ENCODE results near the gene MAP1B. TPM values are rescaled to one million over a fixed set of nuclear protein-coding genes. Genes with fewer than 3 reads are reported as not detected.

The MAP1B gene
- polyA plus RNA-seq, 1 donor (not counting 4 experiments of a cell fraction or from before 2014, with no cell fraction given), result 3.3 TPM

GRCh38 chr5:72252574-72253155, 145.4 kb downstream of the MAP1B start:
- peaks cover 13% of the 10 kb centered on the region for H3K4me1 ChIP-seq (ENCODE audit: control insufficient read depth, extremely low read depth, insufficient read depth, low read length)

DNA sequence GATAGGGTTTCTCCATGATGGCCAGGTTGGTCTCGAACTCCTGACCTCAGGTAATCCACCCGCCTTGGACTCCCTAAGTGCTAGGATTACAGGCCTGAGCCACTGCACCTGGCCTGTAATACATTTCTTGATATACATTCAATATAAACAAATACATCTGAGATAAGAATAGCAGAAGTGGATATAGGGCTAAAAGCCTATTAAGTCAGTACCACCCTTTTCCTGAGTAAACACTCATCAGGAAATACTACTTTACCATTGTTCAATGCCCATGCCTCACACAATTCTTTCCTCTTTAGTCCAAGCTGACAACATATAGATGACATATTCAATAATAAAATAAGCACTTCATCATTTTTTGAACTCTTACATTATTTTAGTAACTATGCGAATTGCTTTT, 148.0 kb downstream of the MAP1B start:
- Histone ChIP-seq H3K4me2 (ENCODE audit: control insufficient read depth, extremely low read depth, insufficient read depth, low read depth, low read length) (no peak overlapping the region), H3K9me3 (ENCODE audit: control insufficient read depth, low read depth, low read length) (no peaks in the 10 kb centered on the region), H3K4me3 (ENCODE audit: control insufficient read depth in 2 of 3, extremely low read depth in 1 of 3, insufficient read depth in 2 of 3, low read depth in 1 of 3, low read length in 3 of 3) (no peak overlapping the region), H3K9ac (ENCODE audit: control insufficient read depth, extremely low read depth, insufficient read depth, low read length) (no peak overlapping the region), H4K20me1 (ENCODE audit: control insufficient read depth, extremely low read depth, insufficient read depth, low read length) (no peaks in the 10 kb centered on the region), H2AFZ (ENCODE audit: control insufficient read depth, low read length) (no peak overlapping the region), H3K36me3 (ENCODE audit: control insufficient read depth in 2 of 2, extremely low read depth in 1 of 2, insufficient read depth in 2 of 2, low read length in 2 of 2) (peaks cover 2 to 3% of the 10 kb centered on the region in 2 experiments), H3K9me1 (ENCODE audit: control insufficient read depth, extremely low read depth, insufficient read depth, low read length) (no peaks in the 10 kb centered on the region), H3K27ac (ENCODE audit: control insufficient read depth, insufficient read depth, low read length) (no peak overlapping the region), H3K27me3 (ENCODE audit: control insufficient read depth, extremely low read depth, insufficient read depth, low read length) (no peaks in the 10 kb centered on the region), H3K4me1 (ENCODE audit: control insufficient read depth, extremely low read depth, insufficient read depth, low read length) (peaks cover 3% of the 10 kb centered on the region), H3K79me2 (ENCODE audit: control insufficient read depth, insufficient read depth, low read length) (peaks cover 4% of the 10 kb centered on the region)
- TF ChIP-seq CTCF (optimal IDR thresholded peaks at IDR 0.05 in 1 of 3, IDR thresholded peaks at IDR 0.05 in 1 of 3, conservative IDR thresholded peaks at IDR 0.05 in 1 of 3; ENCODE audit: extremely low read depth in 1 of 3, insufficient read depth in 2 of 3, low read length in 3 of 3) (no peak), EZH2 (IDR thresholded peaks at IDR 0.05; ENCODE audit: low read length) (no peak)
- dilution Hi-C loops (cut with MboI; ENCODE audit: extremely low pct_ligation_motif_present, low sequenced_read_pairs), result no loop called here
- FAIRE-seq (no peak), DNase-seq (ENCODE audit: low read depth, low spot score) (no peak)

More at GRCh38 chr5:72252574-72253155, 145.4 kb downstream of the MAP1B start:
- H4K20me1 ChIP-seq (ENCODE audit: control insufficient read depth, extremely low read depth, insufficient read depth, low read length), result no peaks in the 10 kb centered on the region
- dilution Hi-C loops (cut with MboI; ENCODE audit: extremely low pct_ligation_motif_present, low sequenced_read_pairs), result no loop called here
- no peaks in the 10 kb centered on the region for H3K9me1 ChIP-seq (ENCODE audit: control insufficient read depth, extremely low read depth, insufficient read depth, low read length)
- no peaks in the 10 kb centered on the region for H3K27me3 ChIP-seq (ENCODE audit: control insufficient read depth, extremely low read depth, insufficient read depth, low read length)
- no peak overlapping the region for H2AFZ ChIP-seq (ENCODE audit: control insufficient read depth, low read length)
- DNase-seq (ENCODE audit: low read depth, low spot score) (no peak), FAIRE-seq (no peak)
- H3K9ac ChIP-seq (ENCODE audit: control insufficient read depth, extremely low read depth, insufficient read depth, low read length), result no peak overlapping the region
- TF ChIP-seq EZH2 (IDR thresholded peaks at IDR 0.05; ENCODE audit: low read length) (no peak), CTCF (optimal IDR thresholded peaks at IDR 0.05 in 1 of 3, IDR thresholded peaks at IDR 0.05 in 1 of 3, conservative IDR thresholded peaks at IDR 0.05 in 1 of 3; ENCODE audit: extremely low read depth in 1 of 3, insufficient read depth in 2 of 3, low read length in 3 of 3) (no peak)
- H3K79me2 ChIP-seq (ENCODE audit: control insufficient read depth, insufficient read depth, low read length), result peaks cover 4% of the 10 kb centered on the region
- no peaks in the 10 kb centered on the region for H3K9me3 ChIP-seq (ENCODE audit: control insufficient read depth, low read depth, low read length)
- no peak overlapping the region for H3K4me2 ChIP-seq (ENCODE audit: control insufficient read depth, extremely low read depth, insufficient read depth, low read depth, low read length)
- H3K4me3 ChIP-seq (ENCODE audit: control insufficient read depth in 2 of 3, extremely low read depth in 1 of 3, insufficient read depth in 2 of 3, low read depth in 1 of 3, low read length in 3 of 3), result no peak overlapping the region
- H3K36me3 ChIP-seq (ENCODE audit: control insufficient read depth in 2 of 2, extremely low read depth in 1 of 2, insufficient read depth in 2 of 2, low read length in 2 of 2), result peaks cover 2 to 3% of the 10 kb centered on the region in 2 experiments
- no peak overlapping the region for H3K27ac ChIP-seq (ENCODE audit: control insufficient read depth, insufficient read depth, low read length)
